ENCODE data around the gene DIAPH1.

DIAPH1 gene

DNA sequence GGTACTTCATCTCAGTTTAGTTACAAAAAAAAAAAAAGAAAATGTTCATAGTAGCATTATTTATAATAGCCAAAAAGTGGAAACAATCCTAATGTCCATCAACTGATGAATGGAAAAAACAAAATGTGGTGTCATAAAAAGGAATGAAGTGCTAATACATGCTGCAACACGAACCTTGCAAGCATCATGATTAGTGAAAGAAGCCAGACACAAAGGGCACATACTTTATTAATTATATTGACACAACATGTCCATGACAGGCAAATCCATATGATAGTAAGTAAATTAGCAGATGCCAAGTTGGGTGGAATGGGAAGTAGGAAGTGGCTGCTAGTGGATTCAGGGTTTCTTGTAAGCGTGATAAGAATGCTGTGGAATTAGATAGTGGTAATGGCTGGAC lies 75.7 kb downstream of the DIAPH1 start:
- in situ Hi-C loops (cut with MboI; ENCODE audit: low sequenced_read_pairs, unreplicated experiment), result no loop called here
- no peak for DNase-seq (ENCODE audit: low spot score)

DNA sequence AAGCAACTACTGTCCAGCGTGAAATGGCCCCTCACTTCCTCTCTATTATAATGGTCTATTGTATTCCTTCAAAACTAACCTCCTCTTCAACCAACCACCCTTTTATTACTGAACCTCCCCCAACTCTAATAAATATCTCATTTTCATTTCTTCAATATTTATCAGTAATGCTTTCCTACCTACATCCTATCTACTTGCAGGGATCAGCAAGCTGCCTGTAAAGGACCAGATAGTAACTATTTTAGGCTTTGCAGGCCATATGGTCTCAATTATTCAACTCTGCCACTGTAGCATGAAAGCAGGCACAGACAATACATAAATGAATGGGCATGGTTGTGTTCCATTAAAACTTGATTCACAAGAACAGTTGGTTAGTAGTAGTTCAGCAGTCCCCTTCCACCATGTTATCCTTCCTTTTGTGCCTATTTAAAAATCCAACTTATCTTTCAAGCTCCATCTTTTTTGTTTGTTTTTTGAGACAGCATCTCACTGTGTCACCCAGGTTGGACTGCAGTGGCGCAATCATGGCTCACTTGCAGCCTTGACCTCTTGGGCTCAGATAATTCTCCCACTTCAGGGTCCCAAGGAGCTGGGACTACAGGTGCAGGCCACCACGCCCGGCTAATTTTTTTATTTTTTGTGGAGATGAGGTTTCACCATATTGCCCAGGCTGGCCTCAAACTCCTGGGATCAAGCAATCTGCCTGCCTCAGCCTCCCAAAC lies 84.1 kb downstream of the DIAPH1 start:
- DNase-seq (ENCODE audit: low spot score), result no peak
- TF ChIP-seq, protein P1, sequence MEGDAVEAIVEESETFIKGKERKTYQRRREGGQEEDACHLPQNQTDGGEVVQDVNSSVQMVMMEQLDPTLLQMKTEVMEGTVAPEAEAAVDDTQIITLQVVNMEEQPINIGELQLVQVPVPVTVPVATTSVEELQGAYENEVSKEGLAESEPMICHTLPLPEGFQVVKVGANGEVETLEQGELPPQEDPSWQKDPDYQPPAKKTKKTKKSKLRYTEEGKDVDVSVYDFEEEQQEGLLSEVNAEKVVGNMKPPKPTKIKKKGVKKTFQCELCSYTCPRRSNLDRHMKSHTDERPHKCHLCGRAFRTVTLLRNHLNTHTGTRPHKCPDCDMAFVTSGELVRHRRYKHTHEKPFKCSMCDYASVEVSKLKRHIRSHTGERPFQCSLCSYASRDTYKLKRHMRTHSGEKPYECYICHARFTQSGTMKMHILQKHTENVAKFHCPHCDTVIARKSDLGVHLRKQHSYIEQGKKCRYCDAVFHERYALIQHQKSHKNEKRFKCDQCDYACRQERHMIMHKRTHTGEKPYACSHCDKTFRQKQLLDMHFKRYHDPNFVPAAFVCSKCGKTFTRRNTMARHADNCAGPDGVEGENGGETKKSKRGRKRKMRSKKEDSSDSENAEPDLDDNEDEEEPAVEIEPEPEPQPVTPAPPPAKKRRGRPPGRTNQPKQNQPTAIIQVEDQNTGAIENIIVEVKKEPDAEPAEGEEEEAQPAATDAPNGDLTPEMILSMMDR (IDR thresholded peaks at IDR 0.05; ENCODE audit: borderline replicate concordance, control extremely low read depth, extremely low read depth, insufficient read depth, missing control alignments), result no peak
- in situ Hi-C loops (cut with MboI; ENCODE audit: low sequenced_read_pairs, unreplicated experiment), result no loop called here

More for the DNA sequence above, 75.7 kb downstream of the DIAPH1 start:
- TF ChIP-seq, protein P1 (IDR thresholded peaks at IDR 0.05; ENCODE audit: borderline replicate concordance, control extremely low read depth, extremely low read depth, insufficient read depth, missing control alignments), result no peak

DNA sequence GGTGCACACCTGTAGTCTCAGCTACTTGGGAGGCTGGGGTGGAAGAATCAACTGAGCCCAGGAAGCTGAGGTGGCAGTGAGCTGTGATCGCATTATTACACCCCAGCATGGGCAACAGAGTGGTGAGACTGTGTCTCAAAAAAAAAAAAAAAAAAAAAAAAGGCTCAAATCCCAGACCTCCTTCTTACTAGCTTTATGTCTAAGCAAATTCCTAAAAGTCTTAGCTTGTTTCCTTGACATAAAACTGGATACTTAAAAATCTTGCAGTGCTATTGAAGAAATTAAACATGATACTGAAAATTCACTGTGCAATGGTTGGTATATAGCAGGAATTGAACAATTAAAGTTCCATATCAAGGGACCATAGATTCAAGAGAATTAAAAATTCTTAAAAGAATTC lies 84.9 kb downstream of the DIAPH1 start:
- no peak for DNase-seq (ENCODE audit: low spot score)
- in situ Hi-C loops (cut with MboI; ENCODE audit: low sequenced_read_pairs, unreplicated experiment), result no loop called here

DNA sequence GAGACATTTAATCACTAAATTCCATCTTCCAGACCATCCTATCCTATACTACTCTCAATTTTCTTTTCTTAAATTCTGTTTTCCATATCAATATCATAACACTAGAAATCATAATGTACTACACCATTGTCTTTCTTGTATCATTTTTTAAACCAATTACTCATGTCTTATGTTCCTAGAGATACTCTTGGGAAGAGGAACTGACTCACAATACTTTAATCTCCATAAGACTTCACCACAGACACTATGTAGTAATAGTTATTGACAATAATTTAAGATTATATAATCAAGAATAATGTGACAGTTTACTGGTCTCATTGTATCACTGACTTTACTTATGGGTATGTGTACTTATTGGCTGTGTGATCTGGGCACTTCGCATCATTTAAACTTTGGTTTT lies 86.1 kb downstream of the DIAPH1 start:
- TF ChIP-seq, protein P1 (IDR thresholded peaks at IDR 0.05; ENCODE audit: borderline replicate concordance, control extremely low read depth, extremely low read depth, insufficient read depth, missing control alignments), result no peak
- in situ Hi-C loops (cut with MboI; ENCODE audit: low sequenced_read_pairs, unreplicated experiment), result no loop called here
- no peak for DNase-seq (ENCODE audit: low spot score)

More for the DNA sequence above, 84.9 kb downstream of the DIAPH1 start:
- TF ChIP-seq, protein P1 (IDR thresholded peaks at IDR 0.05; ENCODE audit: borderline replicate concordance, control extremely low read depth, extremely low read depth, insufficient read depth, missing control alignments), result no peak

DNA sequence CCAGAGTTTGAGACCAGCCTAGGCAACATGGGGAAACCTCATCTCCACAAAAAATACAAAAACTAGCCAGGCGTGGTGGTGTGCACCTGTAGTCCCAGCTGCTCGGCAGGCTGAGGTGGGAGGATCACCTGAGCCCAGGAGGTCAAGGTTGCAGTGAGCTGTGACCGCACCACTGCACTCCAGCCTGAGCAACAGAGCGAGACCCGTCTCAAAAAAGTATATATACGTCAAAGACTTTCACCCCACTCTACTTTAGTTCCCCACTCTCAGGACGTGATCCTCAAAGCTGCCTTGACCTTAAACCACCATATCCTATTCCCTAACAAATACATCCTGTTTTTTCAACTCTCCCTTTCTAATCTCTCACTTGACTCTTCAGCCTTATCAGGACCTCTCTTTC lies 88.9 kb downstream of the DIAPH1 start:
- in situ Hi-C loops (cut with MboI; ENCODE audit: low sequenced_read_pairs, unreplicated experiment), result no loop called here
- TF ChIP-seq, protein P1 (IDR thresholded peaks at IDR 0.05; ENCODE audit: borderline replicate concordance, control extremely low read depth, extremely low read depth, insufficient read depth, missing control alignments), result no peak
- DNase-seq (ENCODE audit: low spot score), result no peak

DNA sequence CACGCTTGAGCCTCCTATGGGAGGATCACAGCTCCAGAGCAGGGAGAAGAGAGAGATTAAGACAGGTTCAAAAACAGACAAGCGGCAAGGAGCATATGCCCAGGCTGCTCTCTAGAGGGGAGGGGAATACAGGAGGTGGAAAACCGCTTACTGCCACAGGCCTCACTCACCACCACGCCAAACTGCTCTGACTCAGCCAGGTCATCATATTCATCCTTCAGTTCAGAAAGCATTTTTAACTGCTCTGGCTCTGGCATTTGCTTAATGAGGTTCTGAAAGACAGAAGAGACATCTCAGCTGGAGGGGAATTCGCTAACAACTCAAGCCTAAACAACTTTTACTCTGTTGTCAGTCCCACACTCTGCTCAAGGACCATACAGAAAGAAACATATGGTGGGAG lies 89.8 kb downstream of the DIAPH1 start:
- in situ Hi-C loops (cut with MboI; ENCODE audit: low sequenced_read_pairs, unreplicated experiment), result no loop called here
- TF ChIP-seq, protein P1 (IDR thresholded peaks at IDR 0.05; ENCODE audit: borderline replicate concordance, control extremely low read depth, extremely low read depth, insufficient read depth, missing control alignments), result no peak

More for the DNA sequence above, 89.8 kb downstream of the DIAPH1 start:
- no peak for DNase-seq (ENCODE audit: low spot score)
